Mesodermal cell (in vitro differentiated cells): ENCODE results near the gene RAB14.

Source experiments
- H3K27ac ChIP-seq: 2 replicates; pipeline ENCODE4 v1.7.0; 2013; ENCODE audit warnings: mild to moderate bottlenecking, low read depth, low read length, moderate library complexity; ENCODE audit not compliant: severe bottlenecking
- H3K36me3 ChIP-seq: 2 replicates; pipeline ENCODE4 v1.7.1; 2013; ENCODE audit warnings: mild to moderate bottlenecking, low read length, moderate library complexity; ENCODE audit not compliant: control insufficient read depth, insufficient read depth
- H3K4me1 ChIP-seq: one replicate; pipeline ENCODE4 v1.7.1; 2013; ENCODE audit warnings: mild to moderate bottlenecking, low read length; ENCODE audit not compliant: insufficient read depth, control insufficient read depth, poor library complexity, severe bottlenecking
- H3K4me3 ChIP-seq: 2 replicates; pipeline ENCODE4 v1.7.0; 2013; ENCODE audit warnings: low read length, control low read depth, mild to moderate bottlenecking; ENCODE audit not compliant: insufficient read depth, poor library complexity, severe bottlenecking; ENCODE audit errors: extremely low read depth
- H3K9me3 ChIP-seq: 2 replicates; pipeline ENCODE4 v1.7.1; 2013; ENCODE audit warnings: mild to moderate bottlenecking, low read length, moderate library complexity; ENCODE audit not compliant: control insufficient read depth
- WGBS, 2 experiments: methylation state at CpG; one replicate each; pipeline ENCODE4 v1.1.5; 2013; ENCODE audit warnings: missing lambda C conversion rate in 2 of 2; ENCODE audit not compliant: insufficient coverage in 2 of 2; 5-methylcytosine and 5-hydroxymethylcytosine counted together

The RAB14 gene

DNA sequence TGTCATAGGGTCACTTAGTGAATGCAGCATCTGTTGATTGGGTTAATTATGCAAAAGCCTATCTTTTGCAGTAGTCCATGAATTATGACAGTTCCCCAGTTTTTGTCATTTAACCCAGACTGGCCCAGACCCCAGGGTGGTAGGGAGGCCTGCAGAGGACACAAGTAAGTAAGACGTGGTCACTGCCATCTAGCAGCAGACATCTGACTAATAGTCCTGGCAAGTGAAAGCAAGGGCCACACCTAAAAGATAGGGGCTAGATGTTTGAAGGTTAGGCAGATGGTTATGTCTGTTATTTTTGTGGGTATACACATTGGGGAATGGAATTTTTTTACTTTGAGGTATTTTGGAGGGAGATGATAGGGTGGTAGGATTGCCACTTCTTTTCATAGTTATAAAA lies 48.0 kb downstream of the RAB14 start:
- no peak overlapping the region for H3K4me3 ChIP-seq
- WGBS, 2 experiments = 88 to 100% methylated on average over 1 of the region's 1 CpG
- H3K36me3 ChIP-seq = peaks cover 10% of the 10 kb centered on the region

DNA sequence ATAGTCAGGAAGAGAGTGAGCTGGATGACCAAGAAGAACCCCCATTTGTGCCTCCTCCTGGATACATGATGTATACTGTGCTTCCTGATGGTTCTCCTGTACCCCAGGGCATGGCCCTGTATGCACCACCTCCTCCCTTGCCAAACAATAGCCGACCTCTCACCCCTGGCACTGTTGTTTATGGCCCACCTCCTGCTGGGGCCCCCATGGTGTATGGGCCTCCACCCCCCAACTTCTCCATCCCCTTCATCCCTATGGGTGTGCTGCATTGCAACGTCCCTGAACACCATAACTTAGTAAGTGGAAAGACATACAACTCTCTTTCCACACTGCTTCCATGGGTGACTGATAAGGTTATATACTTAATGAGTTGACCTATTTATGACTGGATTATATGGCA lies 51.5 kb downstream of the RAB14 start:
- Histone ChIP-seq H3K4me3 (no peak overlapping the region), H3K9me3 (no peaks in the 10 kb centered on the region), H3K36me3 (peaks cover 23% of the 10 kb centered on the region), H3K27ac (no peak overlapping the region), H3K4me1 (no peaks in the 10 kb centered on the region)
- 86 to 100% methylated on average over 1 of the region's 2 CpGs for WGBS, 2 experiments

More for the DNA sequence above, 48.0 kb downstream of the RAB14 start:
- H3K4me1 ChIP-seq = peaks cover 3% of the 10 kb centered on the region
- H3K27ac ChIP-seq = no peak overlapping the region
- no peaks in the 10 kb centered on the region for H3K9me3 ChIP-seq

DNA sequence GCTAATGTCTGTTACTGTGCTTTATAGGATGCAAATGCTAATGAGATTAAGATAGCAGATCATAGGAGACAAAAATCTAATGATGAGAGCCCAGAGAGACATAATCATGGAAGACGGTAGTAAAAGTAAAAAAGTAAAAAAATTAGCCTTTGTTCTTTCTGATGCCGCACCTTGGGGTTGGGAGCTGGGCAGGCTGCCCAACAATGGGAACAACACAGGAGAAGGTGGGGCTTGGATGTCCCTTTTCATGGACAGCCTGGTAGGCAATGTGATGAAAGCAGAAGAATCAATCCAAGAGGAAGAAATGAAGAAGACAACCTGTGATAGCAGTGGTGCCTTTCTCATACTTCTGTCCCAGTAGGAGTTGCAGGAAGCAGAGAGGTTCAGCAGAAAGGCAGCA lies 57.2 kb downstream of the RAB14 start:
- WGBS, 2 experiments = 94 to 100% methylated on average over 2 of the region's 2 CpGs
- H3K36me3 ChIP-seq = peaks cover 64% of the 10 kb centered on the region

DNA sequence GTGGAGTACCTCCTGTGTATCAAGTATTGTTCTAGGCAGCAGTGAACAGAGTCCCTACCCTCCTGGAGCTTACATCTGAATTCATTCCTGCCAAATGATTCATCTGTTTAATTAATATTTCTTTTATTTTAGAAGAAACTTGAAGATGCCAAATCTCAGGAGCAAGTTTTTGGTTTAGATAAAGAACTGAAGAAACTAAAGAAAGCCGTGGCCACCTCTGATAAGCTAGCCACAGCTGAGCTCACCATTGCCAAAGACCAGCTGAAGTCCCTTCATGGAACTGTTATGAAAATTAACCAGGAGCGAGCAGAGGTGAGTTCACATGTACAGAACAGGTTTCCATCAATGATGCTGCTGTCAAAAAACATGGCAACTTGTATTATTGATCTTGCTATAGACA lies 57.9 kb downstream of the RAB14 start:
- WGBS, 2 experiments = 96 to 100% methylated on average over 2 of the region's 2 CpGs
- H3K36me3 ChIP-seq = peaks cover 64% of the 10 kb centered on the region
- no peak overlapping the region for H3K4me3 ChIP-seq
- no peaks in the 10 kb centered on the region for H3K9me3 ChIP-seq
- peaks cover under 1% of the 10 kb centered on the region for H3K4me1 ChIP-seq
- no peak overlapping the region for H3K27ac ChIP-seq

More for the DNA sequence above, 57.2 kb downstream of the RAB14 start:
- H3K4me1 ChIP-seq = no peaks in the 10 kb centered on the region
- no peak overlapping the region for H3K4me3 ChIP-seq
- no peak overlapping the region for H3K27ac ChIP-seq
- H3K9me3 ChIP-seq = no peaks in the 10 kb centered on the region

DNA sequence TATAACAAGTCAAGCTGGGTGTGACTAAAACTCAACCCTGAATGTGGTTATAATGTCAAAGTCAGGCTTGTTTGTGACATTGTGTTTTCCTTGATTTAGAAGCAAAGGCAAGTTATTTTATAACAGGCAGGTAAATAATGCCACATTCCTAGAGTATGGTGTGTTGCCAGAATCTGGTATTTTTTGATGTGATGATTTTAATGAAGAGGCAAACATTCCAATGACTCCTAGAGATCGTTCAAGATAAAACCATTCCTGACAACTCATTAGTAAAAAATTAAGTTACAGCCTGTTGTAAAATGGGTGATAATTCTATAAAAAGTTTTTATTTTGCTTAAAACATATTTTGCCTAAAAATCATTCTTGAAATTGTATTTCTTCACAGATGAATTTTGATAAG lies 60.0 kb downstream of the RAB14 start:
- Histone ChIP-seq H3K27ac (no peak overlapping the region), H3K36me3 (peaks cover 50% of the 10 kb centered on the region), H3K9me3 (no peaks in the 10 kb centered on the region), H3K4me3 (no peak overlapping the region), H3K4me1 (peaks cover 5% of the 10 kb centered on the region)
- WGBS, 2 experiments = no CpG with 5 or more reads among the region's 1 CpG

DNA sequence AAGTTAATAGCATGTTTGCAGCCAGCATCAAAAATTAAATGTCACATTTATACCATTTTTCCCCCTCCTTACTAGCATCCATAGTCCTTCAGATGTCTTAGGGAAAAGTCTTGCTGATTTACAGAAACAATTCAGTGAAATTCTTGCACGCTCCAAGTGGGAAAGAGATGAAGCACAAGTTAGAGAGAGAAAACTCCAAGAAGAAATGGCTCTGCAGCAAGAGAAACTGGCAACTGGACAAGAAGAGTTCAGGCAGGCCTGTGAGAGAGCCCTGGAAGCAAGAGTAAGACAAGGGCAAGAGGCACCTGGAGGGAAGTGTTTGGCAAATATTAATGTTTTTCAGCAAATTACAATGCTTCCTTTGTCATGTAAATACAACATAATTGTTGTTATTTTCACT lies 60.4 kb downstream of the RAB14 start:
- H3K36me3 ChIP-seq = peaks cover 49% of the 10 kb centered on the region
- H3K4me1 ChIP-seq = peaks cover 5% of the 10 kb centered on the region
- 100% methylated on average over 1 of the region's 1 CpG for WGBS, 2 experiments
- no peak overlapping the region for H3K27ac ChIP-seq
- H3K9me3 ChIP-seq = no peaks in the 10 kb centered on the region
- H3K4me3 ChIP-seq = no peak overlapping the region

DNA sequence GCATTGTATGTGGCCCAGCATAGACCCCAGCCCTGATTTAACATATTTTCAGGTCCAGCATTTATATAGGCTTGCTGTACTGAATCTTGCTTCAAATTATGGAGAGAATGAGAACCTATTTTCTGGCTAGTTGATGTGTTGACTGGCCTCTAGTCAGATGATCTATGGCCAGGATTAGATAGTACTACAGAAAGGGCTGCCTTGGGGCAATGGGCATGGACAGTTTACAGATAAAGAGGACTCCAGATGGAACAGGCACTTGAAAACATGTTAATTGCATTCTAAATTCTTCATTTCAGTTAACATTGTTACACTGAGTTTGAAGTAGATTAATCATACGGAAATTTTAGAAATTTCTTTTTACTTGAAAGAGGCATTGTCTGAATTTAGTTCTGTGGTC lies 61.5 kb downstream of the RAB14 start:
- H3K27ac ChIP-seq = no peak overlapping the region
- no peaks in the 10 kb centered on the region for H3K9me3 ChIP-seq
- WGBS, 2 experiments = no CpG with 5 or more reads among the region's 1 CpG
- H3K4me3 ChIP-seq = no peak overlapping the region
- peaks cover 5% of the 10 kb centered on the region for H3K4me1 ChIP-seq
- peaks cover 46% of the 10 kb centered on the region for H3K36me3 ChIP-seq

DNA sequence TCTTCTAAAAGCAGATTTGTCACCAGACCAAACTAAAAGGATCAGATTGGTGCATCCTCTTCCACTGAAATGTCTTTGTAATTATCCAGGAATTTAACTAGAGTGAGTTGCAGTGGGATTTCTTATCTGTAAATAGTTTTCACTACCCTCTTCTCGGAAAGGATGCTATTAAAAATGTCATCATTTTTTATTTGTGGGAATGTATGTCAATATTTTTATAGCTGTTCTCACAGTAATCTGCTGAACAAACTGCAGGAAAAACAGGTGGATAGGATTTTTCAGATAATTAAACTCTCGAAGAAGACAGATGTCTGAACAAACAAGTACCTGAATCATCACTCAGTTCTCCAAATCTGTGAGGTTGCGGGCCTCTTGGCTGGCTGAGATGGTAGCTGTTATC lies 62.7 kb downstream of the RAB14 start:
- Histone ChIP-seq H3K36me3 (peaks cover 38% of the 10 kb centered on the region), H3K27ac (no peak overlapping the region), H3K4me3 (no peak overlapping the region), H3K9me3 (no peaks in the 10 kb centered on the region), H3K4me1 (peaks cover 5% of the 10 kb centered on the region)
- WGBS, 2 experiments = 83 to 100% methylated on average over 1 of the region's 3 CpGs

DNA sequence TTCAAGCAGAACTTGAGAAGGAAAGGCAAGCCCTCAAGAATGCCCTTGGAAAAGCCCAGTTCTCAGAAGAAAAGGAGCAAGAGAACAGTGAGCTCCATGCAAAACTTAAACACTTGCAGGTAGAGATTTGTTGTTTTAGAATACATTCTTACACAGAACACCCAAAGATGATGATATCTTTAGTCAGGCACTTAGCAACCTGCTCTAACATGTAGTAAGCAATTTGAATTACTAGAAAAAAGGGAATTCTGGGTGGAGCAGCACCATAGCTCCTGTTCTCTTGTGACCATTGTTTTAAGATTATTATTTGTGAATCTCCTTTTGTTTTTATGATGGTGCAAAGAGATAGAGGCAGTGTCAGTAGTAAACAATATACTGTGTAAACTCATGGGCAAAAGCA lies 63.1 kb downstream of the RAB14 start:
- Histone ChIP-seq H3K4me3 (no peak overlapping the region), H3K4me1 (peaks cover 5% of the 10 kb centered on the region), H3K9me3 (no peaks in the 10 kb centered on the region), H3K36me3 (peaks cover 36% of the 10 kb centered on the region), H3K27ac (no peak overlapping the region)

DNA sequence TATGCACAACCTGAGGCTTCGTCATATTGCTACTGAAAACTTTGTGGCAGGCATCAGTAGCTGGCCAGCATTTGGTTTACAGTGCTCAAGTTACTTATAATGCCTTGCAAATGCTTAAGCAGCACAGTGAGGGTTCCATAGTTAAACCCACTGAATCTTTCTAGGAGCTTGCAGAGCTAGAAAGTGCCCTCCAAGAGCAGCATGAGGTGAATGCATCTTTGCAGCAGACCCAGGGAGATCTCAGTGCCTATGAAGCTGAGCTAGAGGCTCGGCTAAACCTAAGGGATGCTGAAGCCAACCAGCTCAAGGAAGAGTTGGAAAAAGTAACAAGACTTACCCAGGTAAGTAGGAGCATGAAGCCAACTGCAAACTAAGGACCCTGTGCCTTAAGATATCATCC lies 66.0 kb downstream of the RAB14 start:
- Histone ChIP-seq H3K4me3 (no peak overlapping the region), H3K9me3 (no peaks in the 10 kb centered on the region), H3K27ac (no peak overlapping the region), H3K36me3 (peaks cover 16% of the 10 kb centered on the region), H3K4me1 (peaks cover 5% of the 10 kb centered on the region)
- whole genome bisulfite sequencing, 2 experiments = 70 to 83% methylated on average over 2 of the region's 2 CpGs

DNA sequence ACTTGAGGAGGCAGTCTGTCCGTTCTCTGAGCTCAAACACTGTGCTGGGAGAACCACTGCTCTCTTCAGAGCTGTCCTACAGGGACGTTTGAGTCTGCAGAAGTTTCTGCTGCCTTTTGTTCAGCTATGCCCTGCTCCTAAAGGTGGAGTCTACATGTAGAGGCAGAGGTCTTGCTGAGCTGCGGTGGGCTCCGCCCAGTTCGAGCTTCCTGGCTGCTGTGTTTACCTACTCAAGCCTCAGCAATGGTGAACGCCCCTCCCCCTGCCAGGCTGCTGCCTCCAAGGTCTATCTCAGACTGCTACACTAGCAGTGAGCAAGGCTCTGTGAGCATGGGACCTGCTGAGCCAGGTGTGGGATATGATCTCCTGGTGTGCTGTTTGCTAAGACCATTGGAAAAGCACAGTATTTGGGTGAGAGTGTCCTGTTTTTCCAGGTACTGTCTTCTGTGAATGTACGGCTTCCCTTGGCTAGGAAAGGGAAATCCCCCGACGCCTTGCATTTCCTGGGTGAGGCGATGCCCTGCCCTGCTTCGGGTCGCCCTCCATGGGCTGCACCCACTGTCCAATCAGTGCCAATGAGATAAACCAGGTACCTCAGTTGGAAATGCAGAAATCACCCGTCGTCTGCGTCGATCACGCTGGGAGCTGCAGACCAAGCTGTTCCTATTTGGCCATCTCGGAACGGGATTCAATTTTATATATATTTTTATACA lies 68.4 kb downstream of the RAB14 start:
- Histone ChIP-seq H3K4me3 (no peak overlapping the region), H3K9me3 (no peaks in the 10 kb centered on the region), H3K27ac (no peak overlapping the region), H3K4me1 (no peaks in the 10 kb centered on the region), H3K36me3 (peaks cover 9% of the 10 kb centered on the region)
- 83 to 87% methylated on average over 15 to 16 of the region's 19 CpGs for WGBS, 2 experiments
